Left ventricle myocardium superior (tissue), 1 donor: Measurements from ENCODE around the gene SLC2A13. TPM values are rescaled to one million over a fixed set of nuclear protein-coding genes. Genes with fewer than 3 reads are reported as not detected.

Experiments used
- ATAC-seq: fragments of 200-7000 bp; cut with Tn5 transposase; one replicate; pipeline ENCODE4 v1.9.1; 2020; ENCODE audit warnings: mild to moderate bottlenecking, moderate library complexity
- DNase-seq: peaks from one replicate; pipeline ENCODE4 v3.0.0-alpha.2; 2020
- intact Hi-C: fragments of 100-400 bp; cut with micrococcal nuclease; formaldehyde crosslinking; loops from one replicate; pipeline ENCODE4 v1.11.0; 2022
- total RNA-seq: library from RNA; stranded (reverse); fragmentation: NEBNext Ultra II Directional; extraction: Animal tissue kit (Norgen Biotek cat#: 25700); gene quantifications from one replicate; pipeline ENCODE4 v1.2.1, GENCODE V29; 2021
- donor health status: DM: no; HTN: yes; CAD: no; lungs with severe emphysema.

SLC2A13 gene
- total RNA-seq, 1 donor from 2014 or later: 6.2 TPM

GRCh38 chr12:40107098-40107802, 1.4 kb upstream of the SLC2A13 start:
- DNase-seq: peak; percentile 94
- peak; percentile 56 for ATAC-seq
- intact Hi-C loops: loop anchor here (1.0 to 5.0 kb wide), 2 partner anchors 96 to 345 kb away; no protein-coding TSS in a partner anchor

- ATAC-seq: no peak
- no peak for DNase-seq
- intact Hi-C loops: loop anchor here (1.0 to 5.0 kb wide), 2 partner anchors 95 to 344 kb away; no protein-coding TSS in a partner anchor
These were observed 774 bp upstream of the SLC2A13 start for GRCh38 chr12:40106655-40107054.

- intact Hi-C loops: loop anchor here (5.0 kb wide), 1 partner anchor 344 kb away; no protein-coding TSS in a partner anchor
- DNase-seq (no peak), ATAC-seq (peak; percentile 27)
These were observed 287 bp upstream of the SLC2A13 start for GRCh38 chr12:40106202-40106533.

GRCh38 chr12:40105265-40105514, 691 bp downstream of the SLC2A13 start:
- ATAC-seq (peak; percentile 65), DNase-seq (no peak)
- intact Hi-C loops: loop anchor here (5.0 kb wide), 1 partner anchor 343 kb away; no protein-coding TSS in a partner anchor

- no peak for ATAC-seq
- intact Hi-C loops: loop anchor here (5.0 kb wide), 1 partner anchor 342 kb away; no protein-coding TSS in a partner anchor
- no peak for DNase-seq
These were observed 1.2 kb downstream of the SLC2A13 start for GRCh38 chr12:40104461-40105264.

GRCh38 chr12:40103043-40103442, 2.8 kb downstream of the SLC2A13 start:
- no peak for ATAC-seq
- no peak for DNase-seq
- intact Hi-C loops: no loop called here

- no peak for ATAC-seq
- intact Hi-C loops: no loop called here
These were observed 4.1 kb downstream of the SLC2A13 start for GRCh38 chr12:40101747-40102146.

GRCh38 chr12:40099423-40099853, 6.4 kb downstream of the SLC2A13 start:
- ATAC-seq (peak; percentile 63), DNase-seq (no peak)
- intact Hi-C loops: no loop called here

More at GRCh38 chr12:40101747-40102146, 4.1 kb downstream of the SLC2A13 start:
- DNase-seq: no peak

GRCh38 chr12:40098406-40099145, 7.3 kb downstream of the SLC2A13 start:
- intact Hi-C loops: no loop called here
- DNase-seq (no peak), ATAC-seq (no peak)

GRCh38 chr12:40093512-40093911, 12.4 kb downstream of the SLC2A13 start:
- intact Hi-C loops: no loop called here
- DNase-seq: no peak
- no peak for ATAC-seq

GRCh38 chr12:40086471-40086870, 19.4 kb downstream of the SLC2A13 start:
- no peak for ATAC-seq
- no peak for DNase-seq
- intact Hi-C loops: no loop called here

- intact Hi-C loops: no loop called here
- DNase-seq (no peak), ATAC-seq (no peak)
These were observed 27.6 kb downstream of the SLC2A13 start for GRCh38 chr12:40078266-40078665.

- no peak for ATAC-seq
- intact Hi-C loops: no loop called here
- DNase-seq: no peak
These were observed 30.4 kb downstream of the SLC2A13 start for GRCh38 chr12:40075458-40075857.

- ATAC-seq (no peak), DNase-seq (no peak)
- intact Hi-C loops: no loop called here
These were observed 37.5 kb downstream of the SLC2A13 start for GRCh38 chr12:40068416-40068815.

GRCh38 chr12:40065636-40066035, 40.2 kb downstream of the SLC2A13 start:
- DNase-seq: no peak
- ATAC-seq: no peak
- intact Hi-C loops: no loop called here

- peak; percentile 87 for ATAC-seq
- intact Hi-C loops: no loop called here
- DNase-seq: no peak
These were observed 42.5 kb downstream of the SLC2A13 start for GRCh38 chr12:40063414-40063813.

GRCh38 chr12:40058721-40059190, 47.1 kb downstream of the SLC2A13 start:
- ATAC-seq: peak; percentile 67
- intact Hi-C loops: no loop called here
- no peak for DNase-seq

GRCh38 chr12:40056373-40056772, 49.5 kb downstream of the SLC2A13 start:
- DNase-seq (no peak), ATAC-seq (no peak)
- intact Hi-C loops: no loop called here

- intact Hi-C loops: no loop called here
- DNase-seq: no peak
- no peak for ATAC-seq
These were observed 50.1 kb downstream of the SLC2A13 start for GRCh38 chr12:40055776-40056175.

- ATAC-seq: peak; percentile 32
- intact Hi-C loops: no loop called here
- no peak for DNase-seq
These were observed 50.7 kb downstream of the SLC2A13 start for GRCh38 chr12:40055228-40055579.
